HepG2 (cell line): Measurements from ENCODE around the gene FBXO24. TPM values are rescaled to one million over a fixed set of nuclear protein-coding genes. Genes with fewer than 3 reads are reported as not detected.

Experiments
- AGO1 ChIP-seq: fragments of 200-400 bp; formaldehyde crosslinking; IDR thresholded peaks from 2 replicates; pipeline ENCODE4 v1.6.1; 2017; ENCODE audit warnings: mild to moderate bottlenecking, low read depth, low read length, moderate library complexity; ENCODE audit not compliant: poor library complexity, severe bottlenecking
- HNRNPL ChIP-seq: fragments of 200-400 bp; formaldehyde crosslinking; IDR thresholded peaks from 2 replicates; pipeline ENCODE4 v1.6.1; 2017; ENCODE audit warnings: mild to moderate bottlenecking, low read depth, low read length
- HNRNPUL1 ChIP-seq: fragments of 200-400 bp; formaldehyde crosslinking; IDR thresholded peaks from 2 replicates; pipeline ENCODE4 v1.6.1; 2017; ENCODE audit warnings: low read depth, mild to moderate bottlenecking, low read length, moderate library complexity
- HOXA5 ChIP-seq: sonication (generic); formaldehyde crosslinking; IDR thresholded peaks from 2 replicates; pipeline ENCODE4 v1.4.0; 2020; ENCODE audit warnings: missing genetic modification reagents
- THYN1 ChIP-seq: sonication (generic); formaldehyde crosslinking; IDR thresholded peaks from 2 replicates; pipeline ENCODE4 v1.8.1; 2023; ENCODE audit warnings: low read depth, mild to moderate bottlenecking, moderate library complexity, missing genetic modification reagents, borderline replicate concordance
- TRIM24 ChIP-seq: sonication (generic); formaldehyde crosslinking; IDR thresholded peaks from 2 replicates; pipeline ENCODE4 v1.8.0; 2022; ENCODE audit warnings: mild to moderate bottlenecking, missing genetic modification reagents
- XBP1 ChIP-seq: sonication (generic); formaldehyde crosslinking; IDR thresholded peaks from 2 replicates; pipeline ENCODE4 v1.5.0; 2020; ENCODE audit warnings: missing genetic modification reagents
- ZMAT3 ChIP-seq: sonication (generic); formaldehyde crosslinking; conservative IDR thresholded peaks from 2 replicates; pipeline ENCODE4 v1.7.0; 2021; ENCODE audit warnings: missing genetic modification reagents
- ZNF207 ChIP-seq: fragments of 450-650 bp; IDR thresholded peaks from 2 replicates; pipeline ENCODE4 v1.6.1; 2016; ENCODE audit warnings: antibody characterized with exemption, borderline replicate concordance
- ZNF407 ChIP-seq: sonication (generic); formaldehyde crosslinking; IDR thresholded peaks from one replicate; pipeline ENCODE4 v1.5.1; 2020; ENCODE audit warnings: mild to moderate bottlenecking, missing genetic modification reagents; ENCODE audit errors: not compliant biosample characterization
- ZSCAN21 ChIP-seq: sonication (generic); formaldehyde crosslinking; IDR thresholded peaks from 2 replicates; pipeline ENCODE4 v1.8.0; 2022; ENCODE audit warnings: mild to moderate bottlenecking, missing genetic modification reagents, moderate library complexity, borderline replicate concordance
- polyA plus RNA-seq, 8 experiments: library from polyadenylated mRNA; depleted of rRNA in 3 of 8; stranded (reverse) in 7 of 8; unstranded in 1 of 8; fragments of >200 nt; fragmentation: Illumina TruSeq in 4 of 8; extraction: Trizol in 4 of 8; gene quantifications; 2 replicates each; pipeline versions ENCODE4 v1.2.1 to v1.2.3, GENCODE V29; 2011 to 2016; ENCODE audit warnings: low read depth in 4 of 8, missing spikeins in 1 of 8, mixed read lengths in 1 of 8; ENCODE audit not compliant: insufficient read depth in 1 of 8
- total RNA-seq, 5 experiments: library from RNA; depleted of rRNA; stranded (reverse); fragments of >200 nt; fragmentation: Illumina TruSeq; extraction: Trizol; gene quantifications; 2 replicates each; pipeline ENCODE4 v1.2.3, GENCODE V29; 2016; ENCODE audit warnings: low read depth in 1 of 5
- TF ChIP-seq, protein P1 (sequence below): sonication (generic); formaldehyde crosslinking; IDR thresholded peaks from 2 replicates; pipeline ENCODE4 v1.8.1; 2023; ENCODE audit warnings: mild to moderate bottlenecking, missing genetic modification reagents
- TF ChIP-seq, protein P2 (sequence below): IDR thresholded peaks from 2 replicates; pipeline ENCODE4 v1.6.1; 2016; ENCODE audit warnings: mild to moderate bottlenecking, missing biosample characterization, missing genetic modification reagents
- TF ChIP-seq, protein P3 (sequence below): sonication (generic); formaldehyde crosslinking; IDR thresholded peaks from 2 replicates; pipeline ENCODE4 v1.8.0; 2023; ENCODE audit warnings: mild to moderate bottlenecking, missing genetic modification reagents
- TF ChIP-seq, protein P4 (sequence below): sonication (generic); formaldehyde crosslinking; IDR thresholded peaks from 2 replicates; pipeline ENCODE4 v1.4.0; 2020; ENCODE audit warnings: missing genetic modification reagents, low read depth, mild to moderate bottlenecking, borderline replicate concordance

The FBXO24 gene
- total and polyA plus RNA-seq, 2 of the 13 experiments (the other 11 are each of a cell fraction or from before 2014, with no cell fraction given) = 0.20 to 0.55 TPM

GRCh38 chr7:100574362-100575205, 11.5 kb upstream of the FBXO24 start (continued):
- TF ChIP-seq ZNF407 (CRISPR knock-in tag) = no peak
- TF ChIP-seq, protein P1, sequence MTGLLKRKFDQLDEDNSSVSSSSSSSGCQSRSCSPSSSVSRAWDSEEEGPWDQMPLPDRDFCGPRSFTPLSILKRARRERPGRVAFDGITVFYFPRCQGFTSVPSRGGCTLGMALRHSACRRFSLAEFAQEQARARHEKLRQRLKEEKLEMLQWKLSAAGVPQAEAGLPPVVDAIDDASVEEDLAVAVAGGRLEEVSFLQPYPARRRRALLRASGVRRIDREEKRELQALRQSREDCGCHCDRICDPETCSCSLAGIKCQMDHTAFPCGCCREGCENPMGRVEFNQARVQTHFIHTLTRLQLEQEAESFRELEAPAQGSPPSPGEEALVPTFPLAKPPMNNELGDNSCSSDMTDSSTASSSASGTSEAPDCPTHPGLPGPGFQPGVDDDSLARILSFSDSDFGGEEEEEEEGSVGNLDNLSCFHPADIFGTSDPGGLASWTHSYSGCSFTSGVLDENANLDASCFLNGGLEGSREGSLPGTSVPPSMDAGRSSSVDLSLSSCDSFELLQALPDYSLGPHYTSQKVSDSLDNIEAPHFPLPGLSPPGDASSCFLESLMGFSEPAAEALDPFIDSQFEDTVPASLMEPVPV (CRISPR knock-in tag) = no peak
- no peak for TF ChIP-seq ZMAT3 (CRISPR knock-in tag)
- TF ChIP-seq HNRNPUL1 = no peak
- TF ChIP-seq, protein P2, sequence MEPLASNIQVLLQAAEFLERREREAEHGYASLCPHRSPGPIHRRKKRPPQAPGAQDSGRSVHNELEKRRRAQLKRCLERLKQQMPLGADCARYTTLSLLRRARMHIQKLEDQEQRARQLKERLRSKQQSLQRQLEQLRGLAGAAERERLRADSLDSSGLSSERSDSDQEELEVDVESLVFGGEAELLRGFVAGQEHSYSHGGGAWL (CRISPR knock-in tag) = no peak
- TF ChIP-seq ZSCAN21 (CRISPR knock-in tag) = no peak
- TF ChIP-seq, protein P3, sequence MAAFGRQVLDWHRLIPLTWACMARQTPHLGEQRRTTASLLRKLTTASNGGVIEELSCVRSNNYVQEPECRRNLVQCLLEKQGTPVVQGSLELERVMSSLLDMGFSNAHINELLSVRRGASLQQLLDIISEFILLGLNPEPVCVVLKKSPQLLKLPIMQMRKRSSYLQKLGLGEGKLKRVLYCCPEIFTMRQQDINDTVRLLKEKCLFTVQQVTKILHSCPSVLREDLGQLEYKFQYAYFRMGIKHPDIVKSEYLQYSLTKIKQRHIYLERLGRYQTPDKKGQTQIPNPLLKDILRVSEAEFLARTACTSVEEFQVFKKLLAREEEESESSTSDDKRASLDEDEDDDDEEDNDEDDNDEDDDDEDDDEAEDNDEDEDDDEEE (CRISPR knock-in tag) = no peak
- TF ChIP-seq XBP1 = no peak
- TF ChIP-seq, protein P4, sequence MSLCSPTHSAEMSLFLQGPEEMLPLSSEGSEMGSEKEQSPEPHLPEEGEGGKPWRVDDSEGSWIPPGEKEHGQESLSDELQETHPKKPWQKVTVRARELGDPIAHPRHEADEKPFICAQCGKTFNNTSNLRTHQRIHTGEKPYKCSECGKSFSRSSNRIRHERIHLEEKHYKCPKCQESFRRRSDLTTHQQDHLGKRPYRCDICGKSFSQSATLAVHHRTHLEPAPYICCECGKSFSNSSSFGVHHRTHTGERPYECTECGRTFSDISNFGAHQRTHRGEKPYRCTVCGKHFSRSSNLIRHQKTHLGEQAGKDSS (CRISPR knock-in tag) = no peak
- peak; percentile 98 for TF ChIP-seq AGO1
- TF ChIP-seq HOXA5 (CRISPR knock-in tag) = no peak
- TF ChIP-seq HNRNPL = peak; percentile 13; the same call in 1 of the 2 replicates
- TF ChIP-seq TRIM24 (CRISPR knock-in tag) = no peak
- TF ChIP-seq THYN1 (CRISPR knock-in tag) = no peak
- no peak for TF ChIP-seq ZNF207
